Measurements from ENCODE around the gene PTGER2.

Gene PTGER2

DNA sequence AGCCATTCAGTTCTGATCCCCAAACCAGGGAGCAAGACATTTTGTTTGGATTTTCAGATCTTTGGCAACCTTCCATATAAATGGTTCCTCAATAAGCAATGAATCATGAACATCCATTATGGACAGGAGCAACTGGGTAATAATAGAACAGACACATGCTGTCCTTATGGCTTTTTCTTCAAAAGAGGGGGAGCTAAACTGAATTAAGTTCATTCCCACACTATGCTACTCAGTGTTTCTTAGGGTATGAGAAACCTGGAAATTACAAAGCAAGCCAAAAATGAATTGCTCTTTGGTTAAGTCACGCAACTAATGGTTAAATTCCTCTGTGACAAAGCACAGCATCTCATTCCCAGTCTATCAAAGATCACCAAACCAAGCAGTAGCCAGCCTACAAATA lies 51.0 kb downstream of the PTGER2 start:
- TF ChIP-seq, protein P1, sequence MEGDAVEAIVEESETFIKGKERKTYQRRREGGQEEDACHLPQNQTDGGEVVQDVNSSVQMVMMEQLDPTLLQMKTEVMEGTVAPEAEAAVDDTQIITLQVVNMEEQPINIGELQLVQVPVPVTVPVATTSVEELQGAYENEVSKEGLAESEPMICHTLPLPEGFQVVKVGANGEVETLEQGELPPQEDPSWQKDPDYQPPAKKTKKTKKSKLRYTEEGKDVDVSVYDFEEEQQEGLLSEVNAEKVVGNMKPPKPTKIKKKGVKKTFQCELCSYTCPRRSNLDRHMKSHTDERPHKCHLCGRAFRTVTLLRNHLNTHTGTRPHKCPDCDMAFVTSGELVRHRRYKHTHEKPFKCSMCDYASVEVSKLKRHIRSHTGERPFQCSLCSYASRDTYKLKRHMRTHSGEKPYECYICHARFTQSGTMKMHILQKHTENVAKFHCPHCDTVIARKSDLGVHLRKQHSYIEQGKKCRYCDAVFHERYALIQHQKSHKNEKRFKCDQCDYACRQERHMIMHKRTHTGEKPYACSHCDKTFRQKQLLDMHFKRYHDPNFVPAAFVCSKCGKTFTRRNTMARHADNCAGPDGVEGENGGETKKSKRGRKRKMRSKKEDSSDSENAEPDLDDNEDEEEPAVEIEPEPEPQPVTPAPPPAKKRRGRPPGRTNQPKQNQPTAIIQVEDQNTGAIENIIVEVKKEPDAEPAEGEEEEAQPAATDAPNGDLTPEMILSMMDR (conservative IDR thresholded peaks at IDR 0.05; ENCODE audit: low read depth, low read length): no peak
- H3K4me3 ChIP-seq (ENCODE audit: low read depth, low read length): no peak overlapping the region
- no peak for DNase-seq (ENCODE audit: low read depth)

DNA sequence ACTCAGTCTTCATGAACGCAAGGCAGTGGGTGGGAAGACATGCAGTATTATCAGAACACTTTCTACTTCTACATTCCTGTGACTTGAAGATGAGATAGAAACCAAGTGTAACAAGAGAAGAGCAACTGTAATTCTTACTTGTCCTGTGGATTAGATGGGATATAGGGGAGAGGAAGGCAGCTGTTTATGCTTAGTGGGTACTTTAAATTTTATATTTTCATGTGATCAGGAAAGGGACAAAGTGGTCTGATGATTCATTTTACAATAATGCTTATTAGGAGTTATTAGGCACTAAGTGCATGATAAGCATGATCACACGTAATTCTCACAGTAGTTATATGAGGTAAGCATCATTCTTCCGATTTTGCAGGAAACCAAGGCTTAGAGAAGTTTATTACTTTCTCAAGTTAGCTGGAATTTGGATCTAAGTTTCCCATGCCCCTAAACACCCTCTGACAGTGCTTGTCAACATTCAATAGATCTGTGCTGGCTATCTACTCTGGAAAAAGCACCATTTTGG lies 52.7 kb downstream of the PTGER2 start:
- H3K4me3 ChIP-seq (ENCODE audit: low read depth, low read length): no peak overlapping the region
- DNase-seq (ENCODE audit: low read depth): no peak
- TF ChIP-seq, protein P1 (conservative IDR thresholded peaks at IDR 0.05; ENCODE audit: low read depth, low read length): no peak

DNA sequence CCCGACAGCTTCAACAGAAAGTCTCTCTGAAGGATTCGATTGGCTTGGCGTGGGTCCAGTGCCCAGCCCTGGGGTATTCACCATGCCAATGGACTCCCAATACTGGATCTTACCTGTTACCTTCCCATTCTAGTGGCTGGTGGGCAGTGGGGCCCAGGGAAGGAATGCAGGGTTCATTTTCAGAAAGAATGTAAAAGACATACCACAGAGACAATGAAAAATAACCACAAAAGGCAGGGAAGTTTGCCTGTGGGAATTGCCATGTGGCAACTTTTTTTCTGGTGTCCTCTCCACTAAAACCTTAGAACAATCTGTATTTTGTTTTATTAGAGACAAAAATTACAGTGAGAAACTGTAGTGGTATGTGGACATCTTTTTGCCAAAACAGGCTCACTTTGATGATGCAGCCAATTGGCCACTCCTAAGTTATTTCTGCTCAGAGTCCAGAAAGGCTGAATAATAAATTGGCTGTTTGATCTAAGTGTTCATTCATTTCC lies 55.2 kb downstream of the PTGER2 start:
- no peak overlapping the region for H3K4me3 ChIP-seq (ENCODE audit: low read depth, low read length)
- TF ChIP-seq, protein P1 (conservative IDR thresholded peaks at IDR 0.05; ENCODE audit: low read depth, low read length): no peak
- DNase-seq (ENCODE audit: low read depth): peak; percentile 58

DNA sequence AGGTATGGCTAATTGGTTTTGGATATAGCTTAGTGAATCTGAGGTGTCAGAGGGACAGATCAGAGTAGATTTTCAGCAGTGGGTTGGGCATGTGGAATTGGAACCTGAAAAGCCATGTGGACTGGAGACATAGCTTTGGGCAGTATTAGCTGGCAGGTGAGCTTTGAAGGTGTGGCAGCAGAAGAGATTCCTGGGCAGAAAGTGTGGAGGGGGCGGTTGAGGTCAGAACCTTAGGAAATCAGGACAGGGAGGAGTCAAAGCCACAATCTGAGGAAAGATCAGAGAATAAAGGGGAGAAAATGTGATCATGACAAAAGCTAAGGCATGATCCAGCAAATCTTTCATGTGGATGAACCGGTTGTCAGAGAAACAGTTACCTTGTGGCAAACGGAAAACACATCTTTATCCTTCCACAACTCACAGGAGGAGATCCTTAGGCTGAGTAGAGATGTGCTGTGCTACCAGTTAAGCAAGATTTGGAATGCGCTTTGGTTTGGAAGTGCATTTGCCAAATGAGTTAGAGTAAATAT lies 56.4 kb downstream of the PTGER2 start:
- TF ChIP-seq, protein P1 (conservative IDR thresholded peaks at IDR 0.05; ENCODE audit: low read depth, low read length): no peak
- no peak for DNase-seq (ENCODE audit: low read depth)
- no peak overlapping the region for H3K4me3 ChIP-seq (ENCODE audit: low read depth, low read length)

DNA sequence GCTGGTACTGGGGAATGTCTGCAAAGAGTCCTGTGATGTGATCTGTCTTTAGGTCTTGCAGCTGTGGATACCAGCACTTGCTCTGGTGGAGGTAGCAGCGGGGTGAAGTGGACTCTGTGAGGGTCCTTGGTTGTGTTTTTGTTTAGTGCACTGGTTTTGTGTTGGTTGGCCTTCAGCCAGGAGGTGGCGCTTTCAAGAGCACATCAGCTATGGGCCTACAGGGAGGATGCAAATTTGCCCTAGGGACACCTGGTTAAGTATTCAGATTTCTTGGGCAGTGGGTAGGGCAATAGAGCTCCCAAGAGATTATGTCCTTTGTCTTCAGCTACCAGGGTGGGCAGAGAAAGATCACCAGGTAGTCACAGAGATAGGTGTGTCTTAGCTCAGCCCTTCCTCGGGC lies 63.8 kb downstream of the PTGER2 start:
- H3K4me3 ChIP-seq (ENCODE audit: low read depth, low read length): no peak overlapping the region
- DNase-seq (ENCODE audit: low read depth): no peak
- TF ChIP-seq, protein P1 (conservative IDR thresholded peaks at IDR 0.05; ENCODE audit: low read depth, low read length): no peak

Data from choroid plexus epithelial cell (primary cell).